Central memory CD4-positive, alpha-beta T cell (primary cell): Measurements from ENCODE around the gene SYAP1.
A peak's percentile ranks its signal among the peaks of the same experiment; 100 is the strongest.
"Not testable (repeated sequence)": the region's sequence is repeated elsewhere in the genome, so short reads cannot be mapped to it uniquely, and the experiment has no call there.

ENCODE experiments used
- DNase-seq: peaks from one replicate; pipeline ENCODE4 v3.0.0; 2022
- total RNA-seq, 3 experiments: gene quantifications; one replicate each; lab custom pipeline; 2026; lab: John Stamatoyannopoulos, UW

SYAP1 gene
- 49.2 to 78.6 (median 54.9) reads per million in 3 experiments for total RNA-seq

- DNase-seq: peak; percentile 98
Measured at GRCh38 chrX:16719334-16720084, at the start of gene SYAP1. TSS of gene SYAP1 (plus strand) at chrX:16719612. CDS start at chrX:16719725, 113 bp downstream.

DNA sequence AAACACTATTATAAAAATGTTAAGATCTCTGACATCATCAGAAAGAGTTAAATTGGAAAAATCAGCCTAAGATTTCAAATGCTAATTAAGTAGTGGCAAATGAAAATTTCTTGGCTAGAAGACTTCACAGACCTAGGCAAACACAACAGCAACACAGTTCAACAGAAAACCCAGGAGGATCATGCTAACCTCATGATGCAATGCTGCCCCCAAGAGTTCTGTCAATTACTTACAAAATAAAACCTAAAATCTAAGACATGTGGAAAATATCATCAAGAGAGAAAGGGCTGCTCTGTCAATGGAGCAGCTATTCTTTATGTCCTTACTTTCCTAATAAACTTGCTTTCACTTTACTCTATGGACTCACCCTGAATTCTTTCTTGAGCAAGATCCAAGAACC, 48.4 kb upstream of the SYAP1 start:
- DNase-seq: peak; percentile 35

GRCh38 chrX:16678689-16679088, 40.7 kb upstream of the SYAP1 start:
- DNase-seq: no peak

- DNase-seq: no peak
Measured at GRCh38 chrX:16683007-16683664, 36.3 kb upstream of the SYAP1 start.

- no peak for DNase-seq
Measured at GRCh38 chrX:16687514-16687913, 31.9 kb upstream of the SYAP1 start.

- peak; percentile 38 for DNase-seq
Measured at GRCh38 chrX:16695079-16695676, 24.2 kb upstream of the SYAP1 start.

- no peak for DNase-seq
Measured at GRCh38 chrX:16696956-16697355, 22.5 kb upstream of the SYAP1 start.

GRCh38 chrX:16699389-16699788, 20.0 kb upstream of the SYAP1 start:
- no peak for DNase-seq

- DNase-seq: no peak
Measured at GRCh38 chrX:16700734-16701133, 18.7 kb upstream of the SYAP1 start.

DNA sequence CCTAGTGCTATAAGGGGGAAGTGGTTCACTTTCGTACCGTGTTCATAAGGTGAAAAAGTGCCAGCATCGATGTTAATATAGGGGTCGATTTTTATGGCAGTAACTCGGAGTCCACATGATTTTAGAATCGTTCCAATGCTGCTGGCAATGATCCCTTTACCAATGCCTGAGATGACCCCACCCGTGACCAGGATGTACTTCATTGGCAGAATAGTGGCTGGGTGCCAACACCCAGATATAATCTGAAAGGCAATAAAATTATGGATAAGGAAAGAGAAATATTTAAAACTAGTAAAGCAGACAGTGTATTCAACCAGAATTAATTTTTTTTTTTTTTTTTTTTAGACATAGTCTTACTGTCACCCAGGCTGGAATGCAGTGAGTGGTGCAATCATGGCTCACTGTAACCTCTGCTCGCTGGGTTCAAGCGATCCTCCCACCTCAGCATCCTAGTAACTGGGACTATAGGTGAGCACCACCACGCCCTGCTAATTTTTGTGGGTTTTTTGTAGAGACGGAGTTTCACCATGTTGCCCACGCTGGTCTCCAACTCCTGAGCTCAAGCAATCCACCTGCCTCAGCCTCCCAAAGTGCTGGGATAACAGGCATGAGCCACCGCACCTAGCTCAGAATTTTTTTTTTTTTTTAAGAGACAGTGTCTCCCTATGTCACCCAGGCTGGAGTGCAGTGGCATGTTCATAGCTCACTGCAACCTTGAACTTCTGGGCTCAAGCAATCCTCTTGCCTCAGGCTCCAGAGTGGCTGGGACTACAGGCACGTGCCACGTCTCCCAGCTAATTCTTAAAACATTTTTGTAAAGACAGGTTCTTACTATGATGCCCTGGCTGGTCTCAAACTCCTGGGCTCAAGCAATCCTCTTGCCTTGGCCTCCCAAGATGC, 16.5 kb upstream of the SYAP1 start:
- DNase-seq: no peak

GRCh38 chrX:16705370-16705769, 14.0 kb upstream of the SYAP1 start:
- DNase-seq: no peak

DNA sequence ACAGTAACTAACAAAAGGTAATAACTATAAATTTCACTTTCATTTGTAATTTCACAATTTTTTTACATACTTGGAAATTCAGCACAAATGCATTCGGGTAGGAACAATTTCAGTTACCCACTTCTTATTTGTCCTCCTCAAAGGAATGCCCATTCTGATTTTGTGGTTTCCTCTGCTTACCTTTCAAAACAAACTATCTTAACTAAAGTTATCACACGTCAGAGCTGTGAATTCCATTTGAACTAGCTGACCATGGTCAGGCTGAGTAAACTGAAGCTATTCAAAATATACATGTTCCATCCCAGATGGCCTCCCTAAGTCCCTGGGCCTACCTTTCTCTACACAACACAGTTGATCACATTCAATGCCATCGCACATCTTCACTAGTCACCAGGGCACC, 11.4 kb upstream of the SYAP1 start:
- no peak for DNase-seq

GRCh38 chrX:16711219-16711811, 8.1 kb upstream of the SYAP1 start:
- no peak for DNase-seq

- no peak for DNase-seq
Measured at GRCh38 chrX:16711893-16712547, 7.4 kb upstream of the SYAP1 start.

DNA sequence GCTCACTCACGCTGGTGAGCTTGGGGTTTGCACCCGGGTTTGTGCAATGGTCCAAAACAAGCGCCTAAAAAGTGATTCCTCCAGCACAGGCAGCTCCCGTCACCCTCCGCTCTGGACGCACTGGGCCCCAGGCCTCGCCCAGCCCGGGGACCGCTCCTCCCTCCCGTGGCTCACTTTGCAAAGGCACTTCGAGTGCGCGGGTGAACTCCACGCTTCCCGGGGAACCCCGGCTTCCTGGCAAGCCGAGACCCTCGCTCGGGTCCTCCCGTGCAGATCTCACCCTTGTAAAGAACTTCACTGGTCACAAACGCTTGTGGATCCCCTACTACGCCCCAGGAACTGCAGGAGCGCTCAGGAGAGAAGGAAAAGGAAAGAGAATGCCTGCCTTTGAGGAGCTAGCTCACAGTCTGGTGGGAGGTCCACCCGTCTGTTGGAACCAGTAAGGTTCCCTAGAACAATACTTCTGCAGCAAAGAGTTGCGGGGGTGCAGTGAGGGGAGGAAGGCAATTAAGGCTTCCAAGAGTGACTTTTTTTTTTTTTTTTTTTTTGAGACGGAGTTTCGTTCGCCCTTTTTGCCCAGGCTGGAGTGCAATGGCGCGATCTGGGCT, 6.8 kb upstream of the SYAP1 start, which contains the start of gene CTPS2:
CTPS2 (minus strand) TSS at position 122 of the 608 bp plus-strand sequence. CDS start 9,767 bp downstream, outside the sequence.
- peak; percentile 34 for DNase-seq

DNA sequence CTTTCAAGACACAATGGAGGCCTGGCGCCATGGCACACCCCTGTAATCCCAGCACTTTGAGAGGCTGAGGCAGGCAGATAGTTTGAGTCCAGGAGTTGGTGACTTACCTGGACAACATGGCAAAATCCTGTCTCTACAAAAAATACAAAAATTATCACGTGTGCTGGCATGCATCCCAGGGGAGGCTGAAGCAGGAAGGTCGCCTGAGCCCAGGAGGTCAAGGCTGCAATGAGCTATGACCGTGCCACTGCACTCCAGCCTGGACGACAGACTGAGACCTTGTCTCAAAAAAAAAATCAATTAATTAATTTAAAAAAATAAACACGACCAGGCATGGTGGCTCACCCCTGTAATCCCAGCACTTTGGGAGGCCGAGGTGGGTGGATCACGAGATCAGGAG, 4.9 kb upstream of the SYAP1 start:
- DNase-seq: no peak

DNA sequence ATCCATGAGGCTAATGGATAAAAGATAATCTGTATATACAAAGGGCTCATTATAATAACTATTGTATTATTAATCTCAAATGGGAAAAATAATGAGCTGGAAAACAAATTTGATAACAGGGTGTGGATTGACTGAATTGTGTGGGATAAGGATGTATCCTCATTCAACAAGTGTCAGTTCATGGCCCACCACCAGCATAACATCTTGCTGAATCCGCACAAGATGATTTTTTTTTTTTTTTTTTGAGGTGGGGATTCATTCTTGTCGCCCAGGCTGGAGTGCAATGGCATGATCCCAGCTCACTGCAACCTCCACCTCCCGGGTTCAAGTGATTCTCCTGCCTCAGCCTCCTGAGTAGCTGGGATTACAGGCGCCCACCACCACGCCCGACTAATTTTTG, 3.8 kb upstream of the SYAP1 start:
- DNase-seq: not testable (repeated sequence)

DNA sequence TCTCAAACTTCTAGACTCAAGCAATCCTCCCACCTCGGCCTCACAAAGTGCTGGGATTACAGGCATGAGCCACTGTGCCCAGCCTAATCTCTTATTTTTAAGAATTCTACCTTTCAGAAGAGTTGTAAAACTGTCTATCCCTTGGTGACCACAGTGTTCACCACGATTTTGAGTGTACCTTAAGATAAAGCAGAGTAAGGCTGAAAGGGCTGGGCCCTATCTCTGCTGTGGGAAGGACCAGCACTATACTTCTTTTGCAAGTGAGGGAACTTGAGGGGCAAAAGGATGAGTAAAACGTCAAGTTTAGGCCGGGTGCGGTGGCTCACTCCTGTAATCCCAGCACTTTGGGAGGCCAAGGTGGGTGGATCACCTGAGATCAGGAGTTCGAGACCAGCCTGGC, 3.0 kb upstream of the SYAP1 start:
- DNase-seq: not testable (repeated sequence)

DNA sequence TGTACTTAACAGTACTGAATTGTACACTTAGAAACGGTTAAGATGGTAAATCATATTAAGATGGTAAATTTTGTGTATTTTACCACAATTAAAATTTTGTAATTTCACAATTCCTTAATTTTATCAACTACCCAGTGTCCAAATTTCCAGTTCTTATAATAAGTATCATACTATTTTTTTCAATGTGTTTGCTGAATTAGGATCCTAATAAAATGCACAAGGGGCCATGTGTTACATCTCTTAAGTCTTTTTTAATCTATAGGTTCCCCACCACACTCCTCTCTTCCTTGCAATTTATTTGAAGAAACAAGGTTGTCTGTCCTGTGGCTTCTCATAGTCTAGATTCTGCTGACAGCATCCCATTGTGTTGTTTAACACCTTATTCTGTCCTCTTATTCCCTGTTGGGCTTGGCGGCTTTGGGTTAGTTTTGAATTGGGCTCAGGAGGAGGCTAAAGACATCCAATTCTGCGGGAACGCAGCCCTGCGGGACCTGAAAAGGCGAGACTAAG, 533 bp upstream of the SYAP1 start:
- DNase-seq: no peak

GRCh38 chrX:16722481-16722880, 3.1 kb downstream of the SYAP1 start:
- no peak for DNase-seq

DNA sequence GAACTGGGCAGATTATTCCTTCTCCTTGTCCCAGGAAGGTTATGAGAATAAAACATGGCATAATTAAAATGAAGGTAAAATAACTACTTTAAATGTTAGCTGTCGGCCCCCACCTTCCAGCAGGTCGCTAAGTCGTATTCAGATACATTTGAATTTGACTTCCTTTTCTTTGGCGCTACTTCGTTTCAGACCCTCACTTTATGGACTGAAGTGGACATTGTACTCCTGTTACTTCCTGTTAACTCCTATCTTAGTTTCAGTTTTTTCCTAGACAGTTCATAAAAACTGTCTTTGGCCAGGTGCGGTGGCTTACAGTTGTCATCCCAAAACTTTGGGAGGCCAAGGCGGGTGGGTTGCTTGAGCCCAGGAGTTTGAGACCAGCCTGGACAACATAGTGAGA, 5.7 kb downstream of the SYAP1 start:
- no peak for DNase-seq
